ENCODE measurements around the gene SIGLEC1. TPM values are rescaled to one million over a fixed set of nuclear protein-coding genes. Genes with fewer than 3 reads are reported as not detected.

The SIGLEC1 gene
- total RNA-seq, 1 experiment from 2014 or later = not detected

DNA sequence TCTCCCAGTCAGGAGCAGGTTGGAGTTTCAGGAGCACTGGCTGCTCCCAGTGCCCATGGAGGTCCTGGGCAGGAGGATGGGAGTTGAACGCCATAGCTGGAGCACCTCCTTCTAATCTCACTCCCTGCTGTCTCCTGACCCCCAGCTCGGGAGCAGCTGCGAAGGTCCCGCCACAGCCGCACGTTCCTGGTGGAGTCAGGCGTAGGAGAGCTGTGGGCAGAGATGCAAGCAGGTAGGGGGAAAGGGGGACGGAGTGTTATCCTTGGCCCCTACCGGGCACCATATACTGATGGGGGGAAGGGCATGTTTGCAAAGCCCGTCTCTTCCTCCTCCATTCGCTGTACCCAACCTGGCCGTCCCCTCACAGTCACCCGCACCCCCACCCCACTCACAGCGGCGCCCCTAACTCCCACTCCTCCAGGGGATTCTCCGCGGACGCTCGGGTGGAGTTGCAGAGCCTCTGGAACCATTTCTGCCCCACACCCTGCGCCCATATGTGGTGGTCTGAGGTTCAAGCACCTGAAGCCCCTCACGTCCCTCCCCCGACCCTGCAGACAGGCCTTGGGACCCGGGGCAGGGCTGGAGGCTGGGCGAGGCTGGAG, 36.8 kb upstream of the SIGLEC1 start:
- no peak overlapping the region for H3K27ac ChIP-seq
- H4K20me1 ChIP-seq (ENCODE audit: insufficient read depth) = no peaks in the 10 kb centered on the region
- no peak overlapping the region for H3K4me3 ChIP-seq
- H3K4me2 ChIP-seq = no peak overlapping the region
- DNase-seq = no peak
- no peaks in the 10 kb centered on the region for H3K27me3 ChIP-seq (ENCODE audit: insufficient read depth, low read depth)
- TF ChIP-seq EZH2 (IDR thresholded peaks at IDR 0.05; ENCODE audit: low read depth) = no peak
- TF ChIP-seq, protein P1, sequence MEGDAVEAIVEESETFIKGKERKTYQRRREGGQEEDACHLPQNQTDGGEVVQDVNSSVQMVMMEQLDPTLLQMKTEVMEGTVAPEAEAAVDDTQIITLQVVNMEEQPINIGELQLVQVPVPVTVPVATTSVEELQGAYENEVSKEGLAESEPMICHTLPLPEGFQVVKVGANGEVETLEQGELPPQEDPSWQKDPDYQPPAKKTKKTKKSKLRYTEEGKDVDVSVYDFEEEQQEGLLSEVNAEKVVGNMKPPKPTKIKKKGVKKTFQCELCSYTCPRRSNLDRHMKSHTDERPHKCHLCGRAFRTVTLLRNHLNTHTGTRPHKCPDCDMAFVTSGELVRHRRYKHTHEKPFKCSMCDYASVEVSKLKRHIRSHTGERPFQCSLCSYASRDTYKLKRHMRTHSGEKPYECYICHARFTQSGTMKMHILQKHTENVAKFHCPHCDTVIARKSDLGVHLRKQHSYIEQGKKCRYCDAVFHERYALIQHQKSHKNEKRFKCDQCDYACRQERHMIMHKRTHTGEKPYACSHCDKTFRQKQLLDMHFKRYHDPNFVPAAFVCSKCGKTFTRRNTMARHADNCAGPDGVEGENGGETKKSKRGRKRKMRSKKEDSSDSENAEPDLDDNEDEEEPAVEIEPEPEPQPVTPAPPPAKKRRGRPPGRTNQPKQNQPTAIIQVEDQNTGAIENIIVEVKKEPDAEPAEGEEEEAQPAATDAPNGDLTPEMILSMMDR (conservative IDR thresholded peaks at IDR 0.05) = no peak
- no peaks in the 10 kb centered on the region for H3K9me2 ChIP-seq (ENCODE audit: insufficient read depth)
- H3K4me1 ChIP-seq (replicated peaks; ENCODE audit: insufficient read depth) = no peaks in the 10 kb centered on the region
- CTCF ChIA-PET = interaction anchor here (0.6 to 1.0 kb wide), 3 partner anchors 41 to 336 kb away, joined by 3 to 4 read pairs (median 3); no protein-coding TSS in a partner anchor
- peaks cover 7% of the 10 kb centered on the region; the same call in 1 of the 2 replicates for H3F3A ChIP-seq (ENCODE audit: insufficient read depth, low read depth)
- H2AFZ ChIP-seq = no peak overlapping the region
- H3K79me2 ChIP-seq (ENCODE audit: low read depth) = no peaks in the 10 kb centered on the region
- no TSS peak for BruUV-seq (replicated peaks)
- H3K36me3 ChIP-seq (ENCODE audit: low read depth) = no peaks in the 10 kb centered on the region
- no peaks in the 10 kb centered on the region for H3K9me3 ChIP-seq (ENCODE audit: insufficient read depth, low read depth)
- POLR2A ChIA-PET (ENCODE audit: unreplicated experiment) = interaction anchor here (0.6 kb wide), 1 partner anchor 83 kb away, joined by 4 read pairs; no protein-coding TSS in a partner anchor
- intact Hi-C loops (cut with micrococcal nuclease; ENCODE audit: unreplicated experiment) = no loop called here

GRCh38 chr20:3748073-3748472, 35.7 kb upstream of the SIGLEC1 start:
- no peaks in the 10 kb centered on the region for H3K9me3 ChIP-seq (ENCODE audit: insufficient read depth, low read depth)
- no peaks in the 10 kb centered on the region for H3K27me3 ChIP-seq (ENCODE audit: insufficient read depth, low read depth)
- ChIA-PET POLR2A (ENCODE audit: unreplicated experiment) (no interaction called here), CTCF (interaction anchor here (1.1 kb wide), 1 partner anchor 40 kb away, joined by 3 read pairs; no protein-coding TSS in a partner anchor)
- H2AFZ ChIP-seq = no peak overlapping the region
- H4K20me1 ChIP-seq (ENCODE audit: insufficient read depth) = no peaks in the 10 kb centered on the region
- H3K36me3 ChIP-seq (ENCODE audit: low read depth) = no peaks in the 10 kb centered on the region
- no peaks in the 10 kb centered on the region for H3K4me1 ChIP-seq (replicated peaks; ENCODE audit: insufficient read depth)
- TF ChIP-seq, protein P1 (conservative IDR thresholded peaks at IDR 0.05) = no peak
- TF ChIP-seq EZH2 (IDR thresholded peaks at IDR 0.05; ENCODE audit: low read depth) = no peak
- no peaks in the 10 kb centered on the region for H3K79me2 ChIP-seq (ENCODE audit: low read depth)
- intact Hi-C loops (cut with micrococcal nuclease; ENCODE audit: unreplicated experiment) = no loop called here
- DNase-seq = no peak
- no peak overlapping the region for H3K4me3 ChIP-seq
- peaks cover 10% of the 10 kb centered on the region; the same call in 1 of the 2 replicates for H3F3A ChIP-seq (ENCODE audit: insufficient read depth, low read depth)
- H3K4me2 ChIP-seq = no peak overlapping the region
- H3K9me2 ChIP-seq (ENCODE audit: insufficient read depth) = no peaks in the 10 kb centered on the region
- H3K27ac ChIP-seq = no peak overlapping the region
- no TSS peak for BruUV-seq (replicated peaks)

GRCh38 chr20:3747471-3747870, 35.1 kb upstream of the SIGLEC1 start:
- Histone ChIP-seq H3K36me3 (ENCODE audit: low read depth) (no peaks in the 10 kb centered on the region), H3K4me3 (no peak overlapping the region), H3K9me3 (ENCODE audit: insufficient read depth, low read depth) (no peaks in the 10 kb centered on the region), H3K27me3 (ENCODE audit: insufficient read depth, low read depth) (no peaks in the 10 kb centered on the region), H3F3A (ENCODE audit: insufficient read depth, low read depth) (peaks cover 10% of the 10 kb centered on the region; the same call in 1 of the 2 replicates), H3K9me2 (ENCODE audit: insufficient read depth) (no peaks in the 10 kb centered on the region), H3K27ac (no peak overlapping the region), H3K4me2 (no peak overlapping the region), H4K20me1 (ENCODE audit: insufficient read depth) (no peaks in the 10 kb centered on the region), H3K79me2 (ENCODE audit: low read depth) (no peaks in the 10 kb centered on the region), H2AFZ (no peak overlapping the region), H3K4me1 (replicated peaks; ENCODE audit: insufficient read depth) (no peaks in the 10 kb centered on the region)
- ChIA-PET POLR2A (ENCODE audit: unreplicated experiment) (no interaction called here), CTCF (interaction anchor here (0.5 to 1.1 kb wide), 4 partner anchors 19 to 301 kb away, joined by 3 to 8 read pairs (median 3); no protein-coding TSS in a partner anchor)
- no peak for DNase-seq
- intact Hi-C loops (cut with micrococcal nuclease; ENCODE audit: unreplicated experiment) = no loop called here
- no peak for TF ChIP-seq EZH2 (IDR thresholded peaks at IDR 0.05; ENCODE audit: low read depth)
- TF ChIP-seq, protein P1 (conservative IDR thresholded peaks at IDR 0.05) = no peak
- BruUV-seq (replicated peaks) = no TSS peak

All from PC-9 (cell line).